Esophagus muscularis mucosa (tissue), 3 donors: ENCODE measurements around the gene OBSCN.

Experiments used
- POLR2AphosphoS5 ChIP-seq, 2 donors: sonication (generic); formaldehyde crosslinking; IDR thresholded peaks; one replicate each; pipeline ENCODE4 v1.6.1; 2017; ENCODE audit warnings: antibody characterized with exemption in 2 of 2
- TF ChIP-seq, protein P1 (sequence below), 3 experiments: fragments of 200-600 bp in 2 of 3; fragments of 450-650 bp in 1 of 3; sonication (generic) in 2 of 3; IDR thresholded peaks; one replicate each; pipeline ENCODE4 v1.5.1; 2017 to 2019; ENCODE audit warnings: antibody characterized with exemption in 3 of 3, mild to moderate bottlenecking in 2 of 3, moderate library complexity in 1 of 3

DNA sequence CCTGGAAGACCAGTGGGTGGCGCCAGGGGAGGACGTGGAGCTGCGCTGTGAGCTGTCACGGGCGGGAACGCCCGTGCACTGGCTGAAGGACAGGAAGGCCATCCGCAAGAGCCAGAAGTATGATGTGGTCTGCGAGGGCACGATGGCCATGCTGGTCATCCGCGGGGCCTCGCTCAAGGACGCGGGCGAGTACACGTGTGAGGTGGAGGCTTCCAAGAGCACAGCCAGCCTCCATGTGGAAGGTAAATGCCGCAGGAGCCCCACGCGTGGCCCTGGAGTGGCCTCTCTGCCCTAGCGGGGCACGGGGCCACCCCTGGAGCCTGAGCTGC lies 75.2 kb downstream of the OBSCN start:
- no peak for TF ChIP-seq POLR2AphosphoS5 (IDR thresholded peaks at IDR 0.05)
- TF ChIP-seq, protein P1, sequence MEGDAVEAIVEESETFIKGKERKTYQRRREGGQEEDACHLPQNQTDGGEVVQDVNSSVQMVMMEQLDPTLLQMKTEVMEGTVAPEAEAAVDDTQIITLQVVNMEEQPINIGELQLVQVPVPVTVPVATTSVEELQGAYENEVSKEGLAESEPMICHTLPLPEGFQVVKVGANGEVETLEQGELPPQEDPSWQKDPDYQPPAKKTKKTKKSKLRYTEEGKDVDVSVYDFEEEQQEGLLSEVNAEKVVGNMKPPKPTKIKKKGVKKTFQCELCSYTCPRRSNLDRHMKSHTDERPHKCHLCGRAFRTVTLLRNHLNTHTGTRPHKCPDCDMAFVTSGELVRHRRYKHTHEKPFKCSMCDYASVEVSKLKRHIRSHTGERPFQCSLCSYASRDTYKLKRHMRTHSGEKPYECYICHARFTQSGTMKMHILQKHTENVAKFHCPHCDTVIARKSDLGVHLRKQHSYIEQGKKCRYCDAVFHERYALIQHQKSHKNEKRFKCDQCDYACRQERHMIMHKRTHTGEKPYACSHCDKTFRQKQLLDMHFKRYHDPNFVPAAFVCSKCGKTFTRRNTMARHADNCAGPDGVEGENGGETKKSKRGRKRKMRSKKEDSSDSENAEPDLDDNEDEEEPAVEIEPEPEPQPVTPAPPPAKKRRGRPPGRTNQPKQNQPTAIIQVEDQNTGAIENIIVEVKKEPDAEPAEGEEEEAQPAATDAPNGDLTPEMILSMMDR (IDR thresholded peaks at IDR 0.05) = no peak
